Coronary artery (tissue), 2 donors: Measurements from ENCODE around the gene REG3G.

Experiments
- DNase-seq: peaks from one replicate; pipeline ENCODE4 v3.0.0-alpha.2; 2017; ENCODE audit warnings: low spot score
- H3K27ac ChIP-seq, 2 donors: fragments of 200-600 bp; sonication (generic); one replicate each; pipeline ENCODE4 v1.5.1; 2016 to 2019
- H3K4me3 ChIP-seq: fragments of 200-600 bp; sonication (generic); 2 replicates; pipeline ENCODE4 v1.5.1; 2016; ENCODE audit warnings: mild to moderate bottlenecking, moderate library complexity
- TF ChIP-seq, protein P1 (sequence below): fragments of 200-600 bp; sonication (generic); IDR thresholded peaks from one replicate; pipeline ENCODE4 v1.5.1; 2019; ENCODE audit warnings: antibody characterized with exemption

The REG3G gene

DNA sequence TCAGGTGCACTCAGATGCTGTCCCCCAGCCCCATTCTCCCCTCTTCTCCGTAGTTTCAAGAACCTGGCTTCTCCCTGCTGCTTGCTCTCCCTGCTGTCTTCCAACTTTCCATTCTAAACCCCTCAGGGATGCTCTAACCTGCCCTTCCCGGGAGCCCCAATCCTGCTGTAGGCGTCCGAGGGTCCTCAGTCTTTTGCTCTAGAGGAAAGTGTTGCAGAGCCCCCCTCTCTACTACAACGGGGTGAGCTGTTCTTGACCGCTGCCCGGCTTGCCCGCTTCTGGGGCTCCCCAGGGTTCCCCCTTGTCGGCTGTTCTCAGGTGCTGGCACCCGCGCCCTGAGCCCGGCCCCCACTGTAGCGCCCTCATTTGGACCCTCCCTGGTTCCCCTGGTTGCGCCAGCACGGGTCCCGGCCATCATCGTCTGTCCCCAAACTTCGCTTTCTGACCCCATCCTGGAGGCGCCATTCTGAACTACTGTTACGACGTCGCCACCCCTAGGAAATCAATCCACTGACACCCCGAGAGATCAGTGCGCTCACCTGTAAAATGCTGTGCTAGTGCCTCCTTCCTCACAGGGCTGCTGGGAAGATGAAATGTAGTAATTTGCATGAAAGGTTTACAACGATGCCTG is 31.9 kb upstream of the REG3G start:
- TF ChIP-seq, protein P1, sequence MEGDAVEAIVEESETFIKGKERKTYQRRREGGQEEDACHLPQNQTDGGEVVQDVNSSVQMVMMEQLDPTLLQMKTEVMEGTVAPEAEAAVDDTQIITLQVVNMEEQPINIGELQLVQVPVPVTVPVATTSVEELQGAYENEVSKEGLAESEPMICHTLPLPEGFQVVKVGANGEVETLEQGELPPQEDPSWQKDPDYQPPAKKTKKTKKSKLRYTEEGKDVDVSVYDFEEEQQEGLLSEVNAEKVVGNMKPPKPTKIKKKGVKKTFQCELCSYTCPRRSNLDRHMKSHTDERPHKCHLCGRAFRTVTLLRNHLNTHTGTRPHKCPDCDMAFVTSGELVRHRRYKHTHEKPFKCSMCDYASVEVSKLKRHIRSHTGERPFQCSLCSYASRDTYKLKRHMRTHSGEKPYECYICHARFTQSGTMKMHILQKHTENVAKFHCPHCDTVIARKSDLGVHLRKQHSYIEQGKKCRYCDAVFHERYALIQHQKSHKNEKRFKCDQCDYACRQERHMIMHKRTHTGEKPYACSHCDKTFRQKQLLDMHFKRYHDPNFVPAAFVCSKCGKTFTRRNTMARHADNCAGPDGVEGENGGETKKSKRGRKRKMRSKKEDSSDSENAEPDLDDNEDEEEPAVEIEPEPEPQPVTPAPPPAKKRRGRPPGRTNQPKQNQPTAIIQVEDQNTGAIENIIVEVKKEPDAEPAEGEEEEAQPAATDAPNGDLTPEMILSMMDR: no peak
- Histone ChIP-seq H3K4me3 (no peak overlapping the region), H3K27ac (no peak overlapping the region)
- no peak for DNase-seq

DNA sequence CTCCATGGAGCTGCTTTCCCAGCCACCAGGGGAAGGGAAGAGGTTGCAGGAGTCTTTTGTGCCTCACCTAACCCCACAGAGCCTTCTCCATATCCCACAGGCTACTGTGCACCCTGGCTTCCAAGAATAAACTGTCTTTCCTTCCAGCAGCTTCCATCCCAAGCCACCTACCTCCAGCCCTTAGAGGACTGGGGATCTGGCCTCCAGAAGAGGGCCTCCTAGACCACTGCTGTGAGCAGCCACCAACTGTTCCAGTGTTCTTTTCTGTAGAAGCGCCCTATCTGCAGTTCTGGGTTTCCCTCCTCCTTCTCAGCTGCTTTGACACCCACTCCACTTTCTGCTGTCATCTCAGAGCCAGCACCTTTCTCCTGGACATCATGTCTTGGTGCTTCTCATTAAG is 30.7 kb upstream of the REG3G start:
- H3K27ac ChIP-seq: no peak overlapping the region
- TF ChIP-seq, protein P1: no peak
- H3K4me3 ChIP-seq: no peak overlapping the region
- DNase-seq: no peak

DNA sequence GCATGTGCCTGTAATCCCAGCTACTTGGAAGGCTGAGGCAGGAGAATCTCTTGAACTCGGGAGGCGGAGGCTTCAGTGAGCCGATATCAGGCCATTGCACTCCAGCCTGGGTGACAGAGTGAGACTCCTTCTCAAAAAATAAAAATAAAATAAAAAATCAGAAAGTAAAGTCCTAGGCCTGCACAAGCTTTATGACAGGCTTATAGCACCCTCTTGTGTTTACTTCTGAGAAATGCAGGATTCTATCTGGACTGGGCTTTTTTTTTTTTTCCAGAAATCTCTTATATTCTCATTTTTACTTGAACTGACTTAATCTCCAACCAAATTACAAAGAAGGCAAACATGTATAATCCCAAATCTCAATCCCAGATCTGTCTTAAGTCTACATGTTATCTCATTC is 26.1 kb upstream of the REG3G start:
- TF ChIP-seq, protein P1: no peak
- no peak for DNase-seq
- H3K4me3 ChIP-seq: no peak overlapping the region
- H3K27ac ChIP-seq: no peak overlapping the region

DNA sequence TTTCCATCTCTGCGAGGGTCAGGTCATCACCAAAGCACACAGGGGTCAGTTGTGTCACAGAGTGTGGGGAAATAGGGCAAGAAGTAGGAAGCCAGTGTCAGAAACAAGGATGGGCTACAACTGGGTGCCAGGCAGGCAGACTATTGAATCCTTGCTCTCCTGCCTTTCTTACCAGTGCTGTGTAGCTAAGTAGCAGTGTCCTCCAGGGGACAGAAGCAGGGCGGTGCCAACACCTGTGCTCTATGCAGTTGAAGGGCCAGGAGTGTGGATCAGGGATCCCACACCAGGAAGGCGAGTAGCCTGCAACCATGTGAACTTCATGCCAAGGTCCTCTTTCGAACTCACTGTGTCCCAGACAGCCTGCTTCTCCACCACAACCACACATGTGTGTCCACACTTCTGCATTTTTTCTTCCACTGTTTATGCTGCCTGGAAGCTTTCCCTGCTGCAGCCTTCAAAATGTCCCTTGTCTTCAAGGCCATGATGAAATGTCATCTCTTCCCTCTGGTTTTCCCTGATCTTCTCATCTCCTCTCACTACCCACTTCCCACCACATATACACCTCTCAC is 25.4 kb upstream of the REG3G start:
- DNase-seq: no peak
- Histone ChIP-seq H3K4me3 (no peak overlapping the region), H3K27ac (no peak overlapping the region)
- TF ChIP-seq, protein P1: no peak

DNA sequence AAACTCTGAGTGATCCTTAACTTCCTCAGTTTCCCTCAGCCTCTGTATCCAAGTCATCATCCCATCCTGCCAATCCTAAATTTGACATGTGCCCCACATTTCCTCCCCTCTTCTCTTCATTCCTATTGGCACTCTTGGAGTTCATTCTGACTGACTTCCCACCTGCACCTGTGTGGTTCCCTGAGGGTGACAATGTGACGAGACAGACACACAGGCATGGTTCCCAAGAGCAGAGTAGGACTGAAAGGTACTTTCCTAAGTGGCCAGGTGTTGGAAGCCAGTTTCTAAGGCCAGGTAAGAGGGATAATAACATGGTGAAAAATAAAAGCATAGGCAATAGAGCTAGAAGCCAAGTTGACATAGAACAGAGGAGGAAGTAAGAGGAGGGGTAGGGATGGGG is 24.2 kb upstream of the REG3G start:
- H3K4me3 ChIP-seq: no peak overlapping the region
- TF ChIP-seq, protein P1: no peak
- no peak overlapping the region for H3K27ac ChIP-seq
- DNase-seq: no peak

DNA sequence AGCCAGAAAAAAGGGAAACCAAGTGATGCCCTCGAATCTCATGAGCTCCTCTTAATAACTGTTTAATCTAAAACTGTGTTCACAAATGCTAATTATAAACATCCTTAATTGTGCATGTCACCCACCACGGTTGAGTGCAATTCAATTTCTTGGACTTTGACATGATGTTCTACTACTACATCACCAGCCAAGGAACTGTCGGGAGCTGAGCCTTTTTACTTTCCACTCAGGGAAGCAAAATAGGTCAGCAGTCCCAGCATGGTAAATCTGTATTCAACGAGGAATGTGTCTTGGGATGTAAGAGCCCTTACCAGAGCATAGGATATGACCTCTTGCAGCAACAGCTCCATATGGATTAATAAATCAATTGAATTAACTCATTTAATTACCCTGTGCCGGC is 20.8 kb upstream of the REG3G start:
- no peak for DNase-seq
- TF ChIP-seq, protein P1: no peak

DNA sequence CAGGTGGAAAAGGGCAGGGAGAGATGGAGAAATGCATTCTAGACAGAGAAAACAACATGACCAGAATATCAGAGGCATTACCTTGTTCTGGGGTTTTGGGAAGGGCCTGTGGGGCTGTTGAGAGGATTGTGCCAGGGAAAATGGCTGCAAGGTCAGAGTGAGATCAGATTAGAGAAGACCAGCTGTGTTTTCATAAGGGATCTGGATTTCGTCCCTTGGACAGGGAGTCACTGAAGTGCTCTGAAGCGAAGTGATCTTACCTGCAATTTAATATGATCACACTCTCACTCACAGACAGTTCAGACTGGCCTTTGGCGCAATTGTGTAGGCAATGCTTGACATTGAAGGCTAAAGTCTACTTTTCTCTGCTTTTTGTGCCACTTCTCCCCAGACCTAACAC is 20.3 kb upstream of the REG3G start:
- no peak overlapping the region for H3K27ac ChIP-seq
- H3K4me3 ChIP-seq: no peak overlapping the region
- TF ChIP-seq, protein P1: no peak
- DNase-seq: no peak

More for the DNA sequence above, 20.8 kb upstream of the REG3G start:
- no peak overlapping the region for H3K27ac ChIP-seq
- no peak overlapping the region for H3K4me3 ChIP-seq
